ENCODE data around the gene FARP1. TPM values are rescaled to one million over a fixed set of nuclear protein-coding genes. Genes with fewer than 3 reads are reported as not detected.

Gene FARP1
- total RNA-seq, 4 donors from 2014 or later = 13.7 to 38.9 (median 30.2) TPM

- DNase-seq (ENCODE audit: low spot score) (no peak), ATAC-seq (ENCODE audit: low FRiP score) (no peak)
- TF ChIP-seq CTCF (IDR thresholded peaks at IDR 0.05) = no peak
Measured at GRCh38 chr13:98352226-98352625, 209.3 kb downstream of the FARP1 start.

- TF ChIP-seq CTCF (IDR thresholded peaks at IDR 0.05) = no peak
- ATAC-seq (ENCODE audit: low FRiP score) (no peak), DNase-seq (ENCODE audit: low spot score) (no peak)
Measured at GRCh38 chr13:98353750-98354149, 210.9 kb downstream of the FARP1 start.

- DNase-seq (ENCODE audit: low spot score) (no peak), ATAC-seq (ENCODE audit: low FRiP score) (no peak)
- no peak for TF ChIP-seq CTCF (IDR thresholded peaks at IDR 0.05)
Measured at GRCh38 chr13:98358937-98359336, 216.0 kb downstream of the FARP1 start.

GRCh38 chr13:98360545-98360944 is 217.7 kb downstream of the FARP1 start:
- DNase-seq (ENCODE audit: low spot score) (no peak), ATAC-seq (ENCODE audit: low FRiP score) (no peak)
- TF ChIP-seq CTCF (IDR thresholded peaks at IDR 0.05) = no peak

- TF ChIP-seq CTCF (IDR thresholded peaks at IDR 0.05) = no peak
- no peak for DNase-seq (ENCODE audit: low spot score)
- ATAC-seq (ENCODE audit: low FRiP score) = no peak
Measured at GRCh38 chr13:98363326-98363725, 220.4 kb downstream of the FARP1 start.

GRCh38 chr13:98364179-98364578 is 221.3 kb downstream of the FARP1 start:
- no peak for ATAC-seq (ENCODE audit: low FRiP score)
- no peak for TF ChIP-seq CTCF (IDR thresholded peaks at IDR 0.05)
- no peak for DNase-seq (ENCODE audit: low spot score)

- no peak for ATAC-seq (ENCODE audit: low FRiP score)
- TF ChIP-seq CTCF (IDR thresholded peaks at IDR 0.05) = no peak
- DNase-seq (ENCODE audit: low spot score) = no peak
Measured at GRCh38 chr13:98364647-98365046, 221.8 kb downstream of the FARP1 start.

All from omental fat pad (tissue), 4 donors.